Gastroesophageal sphincter (tissue), 3 donors: ENCODE measurements around the gene CDC42.

Experiments used
- CTCF ChIP-seq, 4 experiments: fragments of 200-600 bp in 2 of 4; fragments of 450-650 bp in 2 of 4; sonication (generic) in 1 of 4; IDR thresholded peaks; one replicate each; pipeline ENCODE4 v1.5.1; 2017 to 2019; ENCODE audit warnings: antibody characterized with exemption in 4 of 4, mild to moderate bottlenecking in 2 of 4, moderate library complexity in 2 of 4
- POLR2A ChIP-seq, 2 donors: fragments of 450-650 bp; IDR thresholded peaks; one replicate each; pipeline ENCODE4 v1.6.1; 2017; ENCODE audit warnings: antibody characterized with exemption in 2 of 2, mild to moderate bottlenecking in 2 of 2, moderate library complexity in 1 of 2
- POLR2AphosphoS5 ChIP-seq: sonication (generic); formaldehyde crosslinking; IDR thresholded peaks from one replicate; pipeline ENCODE4 v1.6.1; 2017; ENCODE audit warnings: antibody characterized with exemption

DNA sequence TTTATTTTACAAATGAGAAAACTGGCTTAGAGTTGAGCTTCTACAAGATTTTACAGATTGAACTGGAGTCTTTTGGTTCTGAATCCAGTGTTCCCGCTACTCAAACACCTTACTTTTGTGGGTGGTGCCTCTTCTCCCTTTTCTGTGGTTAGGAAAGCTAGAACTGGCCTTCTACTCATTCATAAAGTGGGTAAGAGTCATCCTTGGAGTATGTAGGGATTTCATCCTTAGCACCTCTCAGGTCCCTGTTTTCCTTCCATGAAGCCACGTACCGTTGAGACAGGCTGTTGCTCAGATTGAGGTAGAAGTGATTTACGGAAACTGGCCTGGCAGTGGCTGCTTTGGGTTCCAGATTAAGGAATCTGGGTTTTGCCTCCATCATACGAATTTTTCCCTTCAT, 54.6 kb downstream of the CDC42 start:
- TF ChIP-seq CTCF (IDR thresholded peaks at IDR 0.05): no peak
- TF ChIP-seq POLR2A (IDR thresholded peaks at IDR 0.05): no peak
- TF ChIP-seq POLR2AphosphoS5: no peak
